ENCODE data around the gene IFNK. TPM values are rescaled to one million over a fixed set of nuclear protein-coding genes. Genes with fewer than 3 reads are reported as not detected.

IFNK gene
- polyA plus RNA-seq, 2 of the 4 experiments (the other 2 are of a cell fraction), result not detected

Other genes starting within 250 kb of the IFNK start
- not detected in 2 replicates for gene EQTN, start 227.1 kb upstream of the IFNK start, polyA plus RNA-seq (2011; rRNA removed)
- 0.11 TPM in 1 of 3 replicates, not detected in the others for gene EQTN, start 227.1 kb upstream of the IFNK start, polyA plus RNA-seq (2017; fragmentation: RNase III; extraction: RNeasy Plus Mini Kit Qiagen cat#74134 plus additional on column Dnase treatment)
- 5.2 and 6.0 TPM in 2 replicates for gene MOB3B, start 5.5 kb downstream of the IFNK start, polyA plus RNA-seq (2011; rRNA removed)
- 5.7 to 7.6 TPM (median 6.4 TPM) in 3 replicates for gene MOB3B, start 5.5 kb downstream of the IFNK start, polyA plus RNA-seq (2017; fragmentation: RNase III; extraction: RNeasy Plus Mini Kit Qiagen cat#74134 plus additional on column Dnase treatment)
- gene C9orf72, start 49.2 kb downstream of the IFNK start, polyA plus RNA-seq (2011; rRNA removed), result 10.7 and 16.4 TPM in 2 replicates
- 3.0 to 4.1 TPM (median 4.0 TPM) in 3 replicates for gene C9orf72, start 49.2 kb downstream of the IFNK start, polyA plus RNA-seq (2017; fragmentation: RNase III; extraction: RNeasy Plus Mini Kit Qiagen cat#74134 plus additional on column Dnase treatment)